ENCODE results near the gene PPP6R2. TPM values are rescaled to one million over a fixed set of nuclear protein-coding genes. Genes with fewer than 3 reads are reported as not detected.

PPP6R2 gene
- total RNA-seq, 2 donors from 2014 or later, result 58.7 to 81.2 TPM

- peaks cover 41% of the 10 kb centered on the region for H3K36me3 Mint-ChIP-seq (ENCODE audit: low read depth)
- TF ChIP-seq CTCF (conservative IDR thresholded peaks at IDR 0.05), result no peak
- Histone ChIP-seq H3K27me3 (ENCODE audit: control insufficient read depth, insufficient read depth, low read length, poor library complexity, severe bottlenecking) (no peaks in the 10 kb centered on the region), H3K9ac (ENCODE audit: extremely low read depth, low read length, poor library complexity, severe bottlenecking) (no peak overlapping the region), H3K36me3 (ENCODE audit: control insufficient read depth, insufficient read depth, low read length) (peaks cover 45% of the 10 kb centered on the region), H3K4me1 (ENCODE audit: control insufficient read depth, insufficient read depth, low read length) (no peaks in the 10 kb centered on the region), H3K4me3 (ENCODE audit: low read length) (no peak overlapping the region), H3K9me3 (ENCODE audit: control insufficient read depth, low read length) (no peaks in the 10 kb centered on the region), H3K27ac (ENCODE audit: low read depth, low read length) (no peak overlapping the region)
- H3K4me3 Mint-ChIP-seq, result no peak overlapping the region
- H3K4me1 Mint-ChIP-seq, result no peaks in the 10 kb centered on the region
- no peaks in the 10 kb centered on the region for H3K27me3 Mint-ChIP-seq (ENCODE audit: insufficient read depth)
- no peak overlapping the region for H3K27ac Mint-ChIP-seq
- H3K9me3 Mint-ChIP-seq, result no peaks in the 10 kb centered on the region
- DNase-seq, result no peak
- WGBS, 2 experiments (ENCODE audit: insufficient coverage in 1 of 2, insufficient read length in 1 of 2), result 94 to 95% methylated on average over 14 to 17 of the region's 17 CpGs
Observed at GRCh38 chr22:50460938-50461337, 117.8 kb downstream of the PPP6R2 start.

GRCh38 chr22:50461536-50461935, 118.4 kb downstream of the PPP6R2 start:
- no peak for DNase-seq
- 96 to 99% methylated on average over 21 to 26 of the region's 26 CpGs for WGBS, 2 experiments (ENCODE audit: insufficient coverage in 1 of 2, insufficient read length in 1 of 2)

GRCh38 chr22:50461979-50462540, 118.9 kb downstream of the PPP6R2 start:
- no peaks in the 10 kb centered on the region for H3K9me3 ChIP-seq (ENCODE audit: control insufficient read depth, low read length)
- Mint-ChIP-seq H3K4me3 (no peak overlapping the region), H3K27ac (no peak overlapping the region), H3K27me3 (ENCODE audit: insufficient read depth) (no peaks in the 10 kb centered on the region), H3K4me1 (no peaks in the 10 kb centered on the region), H3K9me3 (no peaks in the 10 kb centered on the region), H3K36me3 (ENCODE audit: low read depth) (peaks cover 49% of the 10 kb centered on the region)
- no peaks in the 10 kb centered on the region for H3K4me1 ChIP-seq (ENCODE audit: control insufficient read depth, insufficient read depth, low read length)
- H3K27ac ChIP-seq (ENCODE audit: low read depth, low read length), result no peak overlapping the region
- WGBS, 2 experiments (ENCODE audit: insufficient coverage in 1 of 2, insufficient read length in 1 of 2), result 95 to 96% methylated on average over 16 to 30 of the region's 30 CpGs
- no peak overlapping the region for H3K4me3 ChIP-seq (ENCODE audit: low read length)
- H3K9ac ChIP-seq (ENCODE audit: extremely low read depth, low read length, poor library complexity, severe bottlenecking), result no peak overlapping the region
- H3K27me3 ChIP-seq (ENCODE audit: control insufficient read depth, insufficient read depth, low read length, poor library complexity, severe bottlenecking), result no peaks in the 10 kb centered on the region
- no peak for TF ChIP-seq CTCF (conservative IDR thresholded peaks at IDR 0.05)
- peaks cover 46% of the 10 kb centered on the region for H3K36me3 ChIP-seq (ENCODE audit: control insufficient read depth, insufficient read depth, low read length)
- DNase-seq, result no peak

More at GRCh38 chr22:50461536-50461935, 118.4 kb downstream of the PPP6R2 start:
- no peak for TF ChIP-seq CTCF (conservative IDR thresholded peaks at IDR 0.05)
- Histone ChIP-seq H3K9ac (ENCODE audit: extremely low read depth, low read length, poor library complexity, severe bottlenecking) (no peak overlapping the region), H3K9me3 (ENCODE audit: control insufficient read depth, low read length) (no peaks in the 10 kb centered on the region), H3K36me3 (ENCODE audit: control insufficient read depth, insufficient read depth, low read length) (peaks cover 46% of the 10 kb centered on the region), H3K4me1 (ENCODE audit: control insufficient read depth, insufficient read depth, low read length) (no peaks in the 10 kb centered on the region), H3K4me3 (ENCODE audit: low read length) (no peak overlapping the region), H3K27ac (ENCODE audit: low read depth, low read length) (no peak overlapping the region), H3K27me3 (ENCODE audit: control insufficient read depth, insufficient read depth, low read length, poor library complexity, severe bottlenecking) (no peaks in the 10 kb centered on the region)
- peaks cover 47% of the 10 kb centered on the region for H3K36me3 Mint-ChIP-seq (ENCODE audit: low read depth)
- no peaks in the 10 kb centered on the region for H3K9me3 Mint-ChIP-seq
- no peaks in the 10 kb centered on the region for H3K27me3 Mint-ChIP-seq (ENCODE audit: insufficient read depth)
- no peaks in the 10 kb centered on the region for H3K4me1 Mint-ChIP-seq
- H3K4me3 Mint-ChIP-seq, result no peak overlapping the region
- no peak overlapping the region for H3K27ac Mint-ChIP-seq

Measured in endodermal cell (in vitro differentiated cells).